Esophagus squamous epithelium (tissue), 5 donors: ENCODE results near the gene SPEN. TPM values are rescaled to one million over a fixed set of nuclear protein-coding genes. Genes with fewer than 3 reads are reported as not detected.
A peak's percentile ranks its signal among the peaks of the same experiment; 100 is the strongest.
"Not testable (repeated sequence)": the region's sequence is repeated elsewhere in the genome, so short reads cannot be mapped to it uniquely, and the experiment has no call there.

Experiments
- DNase-seq: peaks from one replicate; lab custom pipeline; 2025; lab: John Stamatoyannopoulos, UW
- H3K27ac ChIP-seq, 4 donors: fragments of 200-600 bp; sonication (generic); one replicate each; pipeline ENCODE4 v1.5.1; 2016 to 2019; ENCODE audit warnings: mild to moderate bottlenecking in 1 of 4
- H3K27me3 ChIP-seq, 4 donors: fragments of 200-600 bp; sonication (generic); 1 replicate in 3 of 4; 2 replicates in 1 of 4; pipeline versions ENCODE4 v1.5.1 to v1.6.0; 2017 to 2021; ENCODE audit warnings: antibody characterized with exemption in 1 of 4
- H3K36me3 ChIP-seq, 3 donors: fragments of 200-600 bp; sonication (generic); one replicate each; pipeline ENCODE4 v1.5.1; 2016 to 2019
- H3K4me1 ChIP-seq, 3 donors: fragments of 200-600 bp; sonication (generic); one replicate each; pipeline ENCODE4 v1.5.1; 2017 to 2019
- H3K4me3 ChIP-seq, 4 donors: fragments of 200-600 bp; sonication (generic); 1 replicate in 3 of 4; 2 replicates in 1 of 4; pipeline ENCODE4 v1.5.1; 2016 to 2019; ENCODE audit warnings: mild to moderate bottlenecking in 2 of 4, moderate library complexity in 1 of 4
- H3K9me3 ChIP-seq, 3 donors: fragments of 200-600 bp; sonication (generic); one replicate each; pipeline ENCODE4 v1.5.1; 2016 to 2019
- CTCF ChIP-seq, 6 experiments: fragments of 450-650 bp in 4 of 6; fragments of 200-600 bp in 2 of 6; sonication (generic) in 2 of 6; IDR thresholded peaks; one replicate each; pipeline ENCODE4 v1.5.1; 2016 to 2019; ENCODE audit warnings: antibody characterized with exemption in 6 of 6, mild to moderate bottlenecking in 4 of 6, moderate library complexity in 4 of 6
- POLR2A ChIP-seq, 4 donors: fragments of 450-650 bp; IDR thresholded peaks; one replicate each; pipeline ENCODE4 v1.6.1; 2017; ENCODE audit warnings: antibody characterized with exemption in 4 of 4, mild to moderate bottlenecking in 4 of 4, moderate library complexity in 3 of 4
- WGBS, 2 donors: methylation state at CpG; one replicate each; pipeline ENCODE4 v1.1.5; 2018; 5-methylcytosine and 5-hydroxymethylcytosine counted together
- intact Hi-C: fragments of 100-400 bp; cut with DNase I; formaldehyde crosslinking; loops from one replicate; pipeline ENCODE4 v1.15.0; 2022
- total RNA-seq, 4 donors: library from RNA; depleted of rRNA; stranded (reverse); fragments of >200 nt; gene quantifications; one replicate each; pipeline ENCODE4 v1.1.0, GENCODE V29; 2016
- donor health status: DM: yes; HTN: yes; CAD: no.

Gene SPEN
- total RNA-seq, 4 donors from 2014 or later = 22.4 to 36.0 (median 30.5) TPM

DNA sequence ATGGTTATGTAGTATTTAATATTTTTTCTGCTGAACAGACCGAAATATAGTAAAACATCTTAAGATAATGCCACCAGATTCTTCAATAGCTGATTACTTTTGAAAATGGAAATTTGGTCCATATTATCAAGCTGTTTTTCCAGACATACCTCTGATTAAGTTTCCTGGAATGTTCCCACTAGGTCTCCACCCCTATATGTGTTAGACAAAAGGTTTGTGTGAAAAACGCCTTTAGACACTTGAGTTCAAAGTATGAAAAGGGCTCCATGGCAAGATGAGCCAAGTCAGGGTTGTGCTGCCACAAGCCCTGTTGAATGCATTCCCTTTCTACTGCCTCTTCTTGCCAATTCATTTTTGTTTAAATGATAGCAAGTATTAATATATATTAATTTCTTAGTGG is 75.7 kb downstream of the SPEN start:
- TF ChIP-seq POLR2A (IDR thresholded peaks at IDR 0.05) (no peak), CTCF (IDR thresholded peaks at IDR 0.05) (no peak)
- Histone ChIP-seq H3K4me3 (no peak overlapping the region), H3K27me3 (no peaks in the 10 kb centered on the region), H3K9me3 (no peaks in the 10 kb centered on the region), H3K27ac (peak overlapping the region in 3 of 4 donors; percentile 63 to 80 (median 73)), H3K36me3 (peaks cover 5 to 94% (median 21%) of the 10 kb centered on the region in 3 donors), H3K4me1 (peaks cover 0 to 48% (median 10%) of the 10 kb centered on the region in 3 donors)
- no peak for DNase-seq
- 28 to 54% methylated on average over 2 of the region's 2 CpGs for WGBS, 2 donors
- intact Hi-C loops = no loop called here

GRCh38 chr1:15926448-15926847 is 78.9 kb downstream of the SPEN start:
- H3K9me3 ChIP-seq, H3K27me3 ChIP-seq, H3K27ac ChIP-seq, intact Hi-C loops, DNase-seq, H3K4me3 ChIP-seq: not testable (repeated sequence)
- WGBS, 2 donors = 83 to 89% methylated on average over 8 of the region's 8 CpGs
- H3K4me1 ChIP-seq = peaks cover 0 to 37% (median 10%) of the 10 kb centered on the region in 3 donors
- peaks cover 26 to 100% (median 38%) of the 10 kb centered on the region in 3 donors for H3K36me3 ChIP-seq

DNA sequence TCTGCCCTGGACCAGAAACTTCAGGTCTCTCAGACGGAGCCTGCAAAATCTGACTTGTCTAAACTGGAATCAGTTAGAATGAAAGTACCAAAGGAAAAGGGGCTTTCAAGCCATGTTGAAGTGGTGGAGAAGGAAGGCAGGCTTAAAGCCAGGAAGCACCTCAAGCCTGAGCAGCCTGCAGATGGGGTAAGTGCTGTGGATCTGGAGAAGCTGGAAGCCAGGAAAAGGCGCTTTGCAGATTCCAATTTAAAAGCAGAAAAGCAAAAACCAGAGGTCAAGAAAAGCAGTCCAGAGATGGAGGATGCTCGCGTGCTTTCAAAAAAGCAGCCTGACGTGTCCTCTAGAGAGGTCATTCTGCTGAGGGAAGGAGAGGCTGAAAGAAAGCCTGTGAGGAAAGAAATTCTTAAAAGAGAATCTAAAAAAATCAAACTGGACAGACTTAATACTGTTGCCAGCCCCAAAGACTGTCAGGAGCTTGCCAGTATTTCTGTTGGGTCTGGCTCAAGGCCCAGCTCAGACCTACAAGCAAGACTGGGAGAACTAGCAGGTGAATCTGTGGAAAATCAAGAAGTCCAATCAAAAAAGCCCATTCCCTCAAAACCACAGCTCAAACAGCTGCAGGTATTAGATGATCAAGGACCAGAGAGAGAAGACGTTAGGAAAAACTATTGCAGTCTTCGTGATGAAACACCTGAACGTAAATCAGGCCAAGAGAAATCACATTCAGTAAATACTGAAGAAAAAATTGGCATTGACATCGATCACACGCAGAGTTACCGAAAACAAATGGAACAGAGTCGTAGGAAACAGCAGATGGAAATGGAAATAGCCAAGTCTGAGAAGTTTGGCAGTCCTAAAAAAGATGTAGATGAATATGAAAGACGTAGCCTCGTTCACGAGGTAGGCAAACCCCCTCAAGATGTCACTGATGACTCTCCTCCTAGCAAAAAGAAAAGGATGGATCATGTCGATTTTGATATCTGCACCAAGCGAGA is 81.8 kb downstream of the SPEN start:
- Histone ChIP-seq H3K27ac (no peak overlapping the region), H3K9me3 (no peaks in the 10 kb centered on the region), H3K4me3 (no peak overlapping the region), H3K27me3 (no peaks in the 10 kb centered on the region), H3K4me1 (peaks cover 0 to 16% (median 0%) of the 10 kb centered on the region in 3 donors), H3K36me3 (peaks cover 41 to 100% (median 57%) of the 10 kb centered on the region in 3 donors)
- intact Hi-C loops = no loop called here
- no peak for DNase-seq
- 87 to 91% methylated on average over 17 of the region's 17 CpGs for WGBS, 2 donors
- no peak for TF ChIP-seq POLR2A (IDR thresholded peaks at IDR 0.05)
- no peak for TF ChIP-seq CTCF (IDR thresholded peaks at IDR 0.05)

DNA sequence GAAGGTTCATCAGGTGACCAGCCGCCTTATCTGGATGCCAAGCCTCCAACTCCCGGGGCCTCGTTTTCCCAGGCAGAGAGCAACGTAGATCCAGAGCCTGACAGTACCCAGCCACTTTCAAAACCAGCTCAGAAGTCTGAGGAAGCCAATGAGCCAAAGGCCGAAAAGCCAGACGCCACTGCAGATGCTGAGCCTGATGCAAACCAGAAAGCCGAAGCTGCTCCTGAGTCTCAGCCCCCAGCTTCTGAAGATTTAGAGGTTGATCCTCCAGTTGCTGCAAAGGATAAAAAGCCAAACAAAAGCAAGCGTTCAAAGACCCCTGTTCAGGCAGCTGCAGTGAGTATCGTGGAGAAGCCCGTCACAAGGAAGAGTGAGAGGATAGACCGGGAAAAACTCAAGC is 83.9 kb downstream of the SPEN start:
- intact Hi-C loops = no loop called here
- DNase-seq = no peak
- WGBS, 2 donors = 95 to 100% methylated on average over 2 to 7 of the region's 11 CpGs
- TF ChIP-seq POLR2A (IDR thresholded peaks at IDR 0.05) (no peak), CTCF (IDR thresholded peaks at IDR 0.05) (no peak)
- Histone ChIP-seq H3K36me3 (peaks cover 57 to 100% (median 77%) of the 10 kb centered on the region in 3 donors), H3K4me1 (peaks cover 0 to 8% (median 0%) of the 10 kb centered on the region in 3 donors), H3K9me3 (no peaks in the 10 kb centered on the region), H3K27me3 (no peaks in the 10 kb centered on the region), H3K27ac (no peak overlapping the region), H3K4me3 (no peak overlapping the region)

DNA sequence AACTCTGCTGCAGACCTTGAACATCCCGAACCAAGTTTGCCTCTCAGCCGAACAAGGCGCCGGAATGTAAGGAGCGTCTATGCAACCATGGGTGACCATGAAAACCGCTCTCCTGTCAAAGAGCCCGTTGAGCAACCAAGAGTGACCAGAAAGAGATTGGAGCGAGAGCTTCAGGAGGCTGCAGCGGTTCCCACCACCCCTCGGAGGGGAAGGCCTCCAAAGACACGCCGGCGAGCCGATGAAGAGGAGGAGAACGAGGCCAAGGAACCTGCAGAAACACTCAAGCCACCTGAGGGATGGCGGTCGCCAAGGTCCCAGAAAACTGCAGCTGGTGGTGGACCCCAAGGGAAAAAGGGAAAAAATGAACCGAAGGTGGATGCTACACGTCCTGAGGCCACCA is 84.4 kb downstream of the SPEN start:
- TF ChIP-seq CTCF (IDR thresholded peaks at IDR 0.05) (no peak), POLR2A (IDR thresholded peaks at IDR 0.05) (no peak)
- H3K4me3 ChIP-seq = no peak overlapping the region
- no peaks in the 10 kb centered on the region for H3K9me3 ChIP-seq
- DNase-seq = no peak
- no peaks in the 10 kb centered on the region for H3K27me3 ChIP-seq
- H3K27ac ChIP-seq = no peak overlapping the region
- 90 to 95% methylated on average over 14 of the region's 19 CpGs for WGBS, 2 donors
- H3K4me1 ChIP-seq = peaks cover 0 to 8% (median 0%) of the 10 kb centered on the region in 3 donors
- peaks cover 57 to 100% (median 77%) of the 10 kb centered on the region in 3 donors for H3K36me3 ChIP-seq
- intact Hi-C loops = no loop called here
